Activated CD4-positive, alpha-beta memory T cell treated with anti-CD3 and anti-CD28 coated beads, Interleukin-2, amount 10 ng/mL, durations not matched to agents 7 days and 5 days (primary cell): ENCODE results near the gene SLC44A2. TPM values are rescaled to one million over a fixed set of nuclear protein-coding genes. Genes with fewer than 3 reads are reported as not detected.
A peak's percentile ranks its signal among the peaks of the same experiment; 100 is the strongest.

Experiments used
- CTCF ChIA-PET: fragments of 350-600 bp; sonication (Branson Sonifier 250); formaldehyde crosslinking; loops from one replicate; lab custom pipeline; 2021; ENCODE audit warnings: antibody characterized with exemption, inconsistent platforms; lab: Charles Lee
- POLR2A ChIA-PET: fragments of 350-600 bp; sonication (Branson Sonifier 250); formaldehyde crosslinking; loops from one replicate; lab custom pipeline; 2021; ENCODE audit warnings: antibody characterized with exemption; lab: Charles Lee
- DNase-seq: peaks from one replicate; pipeline ENCODE4 v3.0.0-alpha.2; 2020
- H3K27ac Mint-ChIP-seq: one replicate; pipeline ENCODE4 v1.8.0; 2021; ENCODE audit warnings: mild to moderate bottlenecking, mixed read lengths
- H3K27me3 Mint-ChIP-seq: one replicate; pipeline ENCODE4 v1.8.0; 2021; ENCODE audit warnings: mixed read lengths
- H3K36me3 Mint-ChIP-seq: one replicate; pipeline ENCODE4 v1.8.0; 2021; ENCODE audit warnings: low read depth, mixed read lengths
- H3K4me1 Mint-ChIP-seq: one replicate; pipeline ENCODE4 v1.8.0; 2021; ENCODE audit warnings: mixed read lengths
- H3K4me3 Mint-ChIP-seq: one replicate; pipeline ENCODE4 v1.8.0; 2021; ENCODE audit warnings: mild to moderate bottlenecking, mixed read lengths
- H3K9me3 Mint-ChIP-seq: one replicate; pipeline ENCODE4 v1.8.0; 2021; ENCODE audit warnings: mixed read lengths
- total RNA-seq, 2 experiments: library from RNA; stranded (reverse); gene quantifications; one replicate each; pipeline ENCODE4 v1.2.3, GENCODE V29; 2021

Gene SLC44A2
- total RNA-seq, 2 experiments from 2014 or later = 147 to 152 TPM

DNA sequence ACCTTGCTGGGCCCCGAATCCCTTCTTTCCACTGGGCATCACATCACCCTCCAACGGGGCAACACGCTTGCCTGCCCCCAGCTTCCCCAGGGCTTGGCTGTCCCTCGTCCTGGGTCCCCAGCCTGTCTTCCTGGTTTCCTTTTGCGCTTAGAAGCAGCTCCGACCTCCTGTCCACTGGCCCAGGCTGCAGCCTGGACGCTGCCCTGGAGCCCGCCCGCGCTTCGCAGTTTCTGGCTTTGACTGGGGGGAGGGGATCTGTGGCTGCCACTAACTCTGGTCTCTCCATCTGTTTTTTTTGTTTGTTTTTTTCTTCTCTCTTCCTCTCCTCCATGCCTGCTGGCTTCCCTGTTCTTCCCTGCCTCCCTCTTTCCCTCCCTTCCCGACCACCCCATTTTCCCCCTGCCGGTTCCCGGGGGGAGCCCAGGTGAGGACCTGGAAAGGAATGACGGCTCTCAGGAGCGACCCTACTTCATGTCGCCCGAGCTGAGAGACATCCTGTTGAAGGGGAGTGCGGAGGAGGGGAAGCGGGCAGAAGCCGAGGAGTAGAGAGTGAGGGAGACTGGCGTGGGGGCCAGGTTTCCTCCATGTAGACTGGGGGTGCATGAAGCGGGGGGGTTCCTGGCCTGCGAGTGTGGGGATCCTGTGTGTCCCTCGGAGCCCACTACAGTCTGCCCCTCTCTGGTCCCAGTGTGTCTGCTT is 17.3 kb downstream of the SLC44A2 start:
- H3K4me1 Mint-ChIP-seq = peaks cover 12% of the 10 kb centered on the region
- POLR2A ChIA-PET = interaction anchor here (0.7 to 2.6 kb wide), 3 partner anchors 10 to 63 kb away, joined by 3 to 12 read pairs (median 10); no protein-coding TSS in a partner anchor

DNA sequence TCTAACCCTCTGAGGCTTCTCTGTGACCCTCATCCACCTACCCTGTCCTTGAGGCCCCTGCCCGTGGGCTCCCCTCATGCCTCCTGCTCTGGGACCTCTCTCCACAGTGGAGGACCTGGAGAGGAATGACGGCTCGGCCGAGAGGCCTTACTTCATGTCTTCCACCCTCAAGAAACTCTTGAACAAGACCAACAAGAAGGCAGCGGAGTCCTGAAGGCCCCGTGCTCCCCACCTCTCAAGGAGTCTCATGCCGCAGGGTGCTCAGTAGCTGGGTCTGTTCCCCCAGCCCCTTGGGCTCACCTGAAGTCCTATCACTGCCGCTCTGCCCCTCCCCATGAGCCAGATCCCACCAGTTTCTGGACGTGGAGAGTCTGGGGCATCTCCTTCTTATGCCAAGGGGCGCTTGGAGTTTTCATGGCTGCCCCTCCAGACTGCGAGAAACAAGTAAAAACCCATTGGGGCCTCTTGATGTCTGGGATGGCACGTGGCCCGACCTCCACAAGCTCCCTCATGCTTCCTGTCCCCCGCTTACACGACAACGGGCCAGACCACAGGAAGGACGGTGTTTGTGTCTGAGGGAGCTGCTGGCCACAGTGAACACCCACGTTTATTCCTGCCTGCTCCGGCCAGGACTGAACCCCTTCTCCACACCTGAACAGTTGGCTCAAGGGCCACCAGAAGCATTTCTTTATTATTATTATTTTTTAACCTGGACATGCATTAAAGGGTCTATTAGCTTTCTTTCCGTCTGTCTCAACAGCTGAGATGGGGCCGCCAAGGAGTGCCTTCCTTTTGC is 18.0 kb downstream of the SLC44A2 start:
- POLR2A ChIA-PET = interaction anchor here (0.9 to 3.0 kb wide), 11 partner anchors 9 to 239 kb away, joined by 3 to 19 read pairs (median 4); partner anchors contain the start of gene QTRT1
- Mint-ChIP-seq H3K27me3 (no peaks in the 10 kb centered on the region), H3K4me3 (no peak overlapping the region), H3K27ac (peak overlapping the region; percentile 16), H3K4me1 (peaks cover 5% of the 10 kb centered on the region), H3K36me3 (peaks cover 23% of the 10 kb centered on the region), H3K9me3 (no peaks in the 10 kb centered on the region)
- CTCF ChIA-PET = interaction anchor here (0.6 to 5.3 kb wide), 10 partner anchors 9 to 202 kb away, joined by 3 to 230 read pairs (median 7); no protein-coding TSS in a partner anchor
- DNase-seq = no peak

More for the DNA sequence above, 17.3 kb downstream of the SLC44A2 start:
- no peak overlapping the region for H3K4me3 Mint-ChIP-seq
- no peaks in the 10 kb centered on the region for H3K27me3 Mint-ChIP-seq
- CTCF ChIA-PET = interaction anchor here (0.7 to 2.4 kb wide), 2 partner anchors 14 to 15 kb away, joined by 3 to 6 read pairs; no protein-coding TSS in a partner anchor
- peaks cover 30% of the 10 kb centered on the region for H3K36me3 Mint-ChIP-seq
- no peaks in the 10 kb centered on the region for H3K9me3 Mint-ChIP-seq
- H3K27ac Mint-ChIP-seq = no peak overlapping the region
- DNase-seq = no peak

DNA sequence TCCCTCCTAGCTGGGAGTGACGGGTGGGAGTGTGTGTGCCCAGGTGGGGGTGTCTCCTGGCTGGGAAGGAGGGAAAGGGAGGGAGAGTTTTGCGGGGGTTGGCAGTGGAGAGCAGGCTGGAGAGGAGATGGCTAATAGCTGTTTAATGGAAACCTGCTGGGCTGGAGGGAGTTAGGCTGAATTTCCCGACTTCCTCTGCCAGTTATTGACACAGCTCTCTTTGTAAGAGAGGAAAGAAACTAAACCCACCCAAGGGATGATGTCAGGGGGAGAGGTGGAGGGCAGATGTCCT is 18.6 kb downstream of the SLC44A2 start:
- ChIA-PET POLR2A (interaction anchor here (0.9 to 3.0 kb wide), 12 partner anchors 9 to 240 kb away, joined by 3 to 19 read pairs (median 4); partner anchors contain the start of gene QTRT1), CTCF (interaction anchor here (0.6 to 5.3 kb wide), 22 partner anchors 9 to 228 kb away, joined by 3 to 230 read pairs (median 5); partner anchors contain the start of gene CARM1)
- peaks cover 23% of the 10 kb centered on the region for H3K36me3 Mint-ChIP-seq
- no peak overlapping the region for H3K27ac Mint-ChIP-seq
- peaks cover 5% of the 10 kb centered on the region for H3K4me1 Mint-ChIP-seq
- no peaks in the 10 kb centered on the region for H3K27me3 Mint-ChIP-seq
- H3K9me3 Mint-ChIP-seq = no peaks in the 10 kb centered on the region
- DNase-seq = no peak
- H3K4me3 Mint-ChIP-seq = no peak overlapping the region

DNA sequence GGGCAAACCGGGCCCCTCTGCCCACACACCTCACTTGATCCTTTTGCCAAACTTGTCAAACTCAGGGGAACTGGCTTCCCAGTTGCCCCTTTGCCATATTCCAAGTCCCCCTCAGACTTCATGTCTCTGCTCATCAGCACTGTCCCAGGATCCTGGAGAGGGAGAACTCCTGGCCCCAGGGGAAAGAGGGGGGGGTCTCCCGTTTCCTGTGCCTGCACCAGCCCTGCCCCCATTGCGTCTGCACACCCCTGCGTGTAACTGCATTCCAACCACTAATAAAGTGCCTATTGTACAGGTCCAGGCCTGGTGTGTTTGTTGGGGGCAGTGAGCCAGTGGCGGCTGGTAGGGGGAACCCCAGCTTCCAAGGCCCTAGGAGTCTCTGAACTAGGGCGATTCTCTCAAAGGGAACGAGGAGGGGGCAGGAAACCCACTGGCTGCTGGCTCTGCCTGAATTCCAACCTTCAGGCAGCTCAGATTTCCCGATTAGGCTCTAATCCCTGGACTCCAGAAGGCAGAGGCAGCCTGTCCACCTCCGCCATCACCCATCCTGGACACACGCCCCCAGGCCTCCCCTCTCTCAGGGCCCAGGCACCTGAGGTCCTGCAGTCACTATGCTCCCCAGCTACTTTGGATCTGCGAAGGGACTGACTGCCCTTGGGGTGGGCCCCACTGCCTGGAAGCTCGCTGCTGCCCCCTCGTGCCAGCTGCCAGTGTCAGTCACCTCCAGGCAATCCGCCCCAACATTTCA is 19.1 kb downstream of the SLC44A2 start:
- Mint-ChIP-seq H3K27ac (no peak overlapping the region), H3K4me1 (peaks cover 3% of the 10 kb centered on the region), H3K9me3 (no peaks in the 10 kb centered on the region), H3K36me3 (peaks cover 18% of the 10 kb centered on the region), H3K4me3 (no peak overlapping the region), H3K27me3 (no peaks in the 10 kb centered on the region)
- ChIA-PET POLR2A (interaction anchor here (0.9 to 3.0 kb wide), 13 partner anchors 8 to 240 kb away, joined by 3 to 19 read pairs (median 4); partner anchors contain the start of gene QTRT1), CTCF (interaction anchor here (0.6 to 5.3 kb wide), 41 partner anchors 8 to 730 kb away, joined by 3 to 230 read pairs (median 4); partner anchors contain the start of genes CARM1, QTRT1 and SWSAP1)
- peak; percentile 83 for DNase-seq

DNA sequence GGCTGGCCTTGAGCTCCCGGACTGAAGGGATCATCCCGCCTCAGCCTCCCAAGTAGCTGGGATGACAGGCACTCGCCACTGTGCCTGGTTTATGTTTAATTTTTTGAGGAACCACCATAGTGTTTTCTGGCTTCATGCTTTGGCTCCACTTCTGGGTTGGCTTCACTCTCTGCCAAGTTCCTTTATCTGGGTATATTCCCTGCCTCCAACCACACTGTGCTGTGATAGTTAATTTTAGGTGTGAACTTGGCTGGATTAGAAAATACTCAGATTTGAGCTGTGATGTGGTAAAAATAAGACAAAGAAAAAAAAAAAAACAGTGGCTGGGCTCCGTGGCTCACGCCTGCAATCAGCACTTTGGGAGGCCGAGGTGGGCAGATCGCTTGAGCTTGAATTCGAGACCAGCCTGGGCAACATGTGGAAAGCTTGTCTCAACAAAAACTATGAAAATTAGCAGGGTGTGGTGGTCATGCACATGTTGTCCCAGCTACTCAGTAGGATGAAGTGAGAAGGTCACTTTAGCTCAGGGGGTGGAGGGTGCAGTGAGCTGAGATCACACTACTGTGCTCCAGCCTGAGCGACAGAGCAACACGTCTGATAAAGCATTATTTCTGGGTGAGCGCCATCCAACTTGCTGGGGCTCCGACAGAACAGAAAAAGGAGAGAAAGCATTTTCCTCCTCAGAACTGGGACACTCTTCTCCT is 21.3 kb downstream of the SLC44A2 start:
- Mint-ChIP-seq H3K4me1 (peaks cover 6% of the 10 kb centered on the region), H3K27me3 (no peaks in the 10 kb centered on the region), H3K4me3 (no peak overlapping the region), H3K36me3 (peaks cover 14% of the 10 kb centered on the region), H3K27ac (no peak overlapping the region), H3K9me3 (no peaks in the 10 kb centered on the region)
- ChIA-PET POLR2A (interaction anchor here (0.7 to 2.3 kb wide), 5 partner anchors 12 to 224 kb away, joined by 3 to 8 read pairs (median 3); no protein-coding TSS in a partner anchor), CTCF (interaction anchor here (0.5 to 5.3 kb wide), 8 partner anchors 53 to 217 kb away, joined by 3 to 230 read pairs (median 4); no protein-coding TSS in a partner anchor)
- no peak for DNase-seq

DNA sequence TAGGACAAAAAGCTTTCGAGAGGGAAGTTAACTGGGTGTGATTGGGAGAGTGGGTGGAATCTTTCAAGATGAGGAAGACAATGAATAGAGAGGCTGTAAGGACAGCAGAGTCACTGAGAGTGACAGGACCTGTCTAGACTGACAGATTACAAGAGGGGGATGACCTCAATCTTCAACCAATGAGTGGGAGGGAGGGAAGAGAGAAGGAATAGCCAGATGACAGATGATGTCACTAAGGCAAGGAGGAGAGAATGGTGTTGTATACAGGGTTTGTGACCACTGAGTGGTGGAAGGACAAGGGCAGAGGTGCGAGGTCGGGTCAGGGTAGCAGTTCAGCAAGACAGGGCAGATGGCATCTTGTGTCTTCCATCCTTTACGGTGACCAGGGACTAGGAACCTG is 23.0 kb downstream of the SLC44A2 start:
- no peak for DNase-seq
- ChIA-PET CTCF (interaction anchor here (0.8 to 5.3 kb wide), 3 partner anchors 46 to 68 kb away, joined by 3 to 230 read pairs (median 4); partner anchors contain the start of gene QTRT1), POLR2A (no interaction called here)
- Mint-ChIP-seq H3K4me1 (peaks cover 19% of the 10 kb centered on the region), H3K27ac (no peak overlapping the region), H3K9me3 (no peaks in the 10 kb centered on the region), H3K4me3 (no peak overlapping the region), H3K27me3 (no peaks in the 10 kb centered on the region), H3K36me3 (peaks cover 10% of the 10 kb centered on the region)

DNA sequence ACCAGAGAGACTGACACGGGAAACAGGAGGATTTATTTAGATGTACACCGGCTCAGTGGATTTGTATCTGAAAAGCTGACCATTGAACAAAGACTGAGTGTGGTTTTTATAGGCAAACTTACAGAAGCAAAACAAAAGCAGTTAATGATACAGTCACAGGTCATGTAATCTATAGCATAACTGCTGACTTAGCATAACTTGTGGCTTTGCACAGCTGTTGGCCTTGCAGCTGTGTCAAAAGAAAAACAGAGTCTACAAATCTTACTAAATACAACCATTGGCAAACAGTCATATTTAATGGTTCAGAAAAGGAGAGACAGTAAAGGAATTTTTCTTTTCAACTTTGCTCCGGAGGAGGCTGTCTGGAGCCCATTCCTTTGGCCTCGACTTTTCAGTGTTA is 26.5 kb downstream of the SLC44A2 start:
- ChIA-PET POLR2A (interaction anchor here (1.2 to 2.4 kb wide), 7 partner anchors 8 to 128 kb away, joined by 3 to 15 read pairs (median 7); partner anchors contain the start of genes CDKN2D and KRI1), CTCF (interaction anchor here (0.7 to 4.9 kb wide), 7 partner anchors 8 to 227 kb away, joined by 3 to 30 read pairs (median 5); partner anchors contain the start of gene KRI1)
- Mint-ChIP-seq H3K27me3 (peaks cover 2% of the 10 kb centered on the region), H3K36me3 (peaks cover 29% of the 10 kb centered on the region), H3K27ac (peak overlapping the region; percentile 34), H3K4me1 (peaks cover 31% of the 10 kb centered on the region), H3K4me3 (peak overlapping the region; percentile 55), H3K9me3 (no peaks in the 10 kb centered on the region)
- DNase-seq = no peak

DNA sequence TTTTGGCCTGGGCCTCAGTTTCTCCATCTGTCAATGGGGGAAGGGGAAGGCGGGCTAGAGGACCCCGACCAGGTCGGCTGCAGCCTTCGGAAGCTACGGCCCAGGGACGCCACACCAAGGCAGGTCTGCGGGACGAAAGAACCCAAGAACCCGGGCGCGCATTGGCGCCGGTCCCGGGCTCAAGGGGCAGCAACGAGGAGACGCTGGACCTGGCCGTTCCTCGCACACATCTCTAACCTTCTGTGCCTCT is 28.1 kb downstream of the SLC44A2 start:
- peaks cover 36% of the 10 kb centered on the region for H3K36me3 Mint-ChIP-seq
- H3K4me1 Mint-ChIP-seq = peaks cover 42% of the 10 kb centered on the region
- CTCF ChIA-PET = interaction anchor here (0.7 to 4.9 kb wide), 4 partner anchors 9 to 82 kb away, joined by 3 to 30 read pairs (median 6); no protein-coding TSS in a partner anchor
- DNase-seq = no peak
- peak overlapping the region; percentile 97 for H3K27ac Mint-ChIP-seq
- peaks cover 2% of the 10 kb centered on the region for H3K27me3 Mint-ChIP-seq
- H3K9me3 Mint-ChIP-seq = no peaks in the 10 kb centered on the region
- POLR2A ChIA-PET = interaction anchor here (0.7 to 2.4 kb wide), 18 partner anchors 9 to 152 kb away, joined by 3 to 15 read pairs (median 5); partner anchors contain the start of genes CDKN2D and QTRT1
- H3K4me3 Mint-ChIP-seq = peak overlapping the region; percentile 91

DNA sequence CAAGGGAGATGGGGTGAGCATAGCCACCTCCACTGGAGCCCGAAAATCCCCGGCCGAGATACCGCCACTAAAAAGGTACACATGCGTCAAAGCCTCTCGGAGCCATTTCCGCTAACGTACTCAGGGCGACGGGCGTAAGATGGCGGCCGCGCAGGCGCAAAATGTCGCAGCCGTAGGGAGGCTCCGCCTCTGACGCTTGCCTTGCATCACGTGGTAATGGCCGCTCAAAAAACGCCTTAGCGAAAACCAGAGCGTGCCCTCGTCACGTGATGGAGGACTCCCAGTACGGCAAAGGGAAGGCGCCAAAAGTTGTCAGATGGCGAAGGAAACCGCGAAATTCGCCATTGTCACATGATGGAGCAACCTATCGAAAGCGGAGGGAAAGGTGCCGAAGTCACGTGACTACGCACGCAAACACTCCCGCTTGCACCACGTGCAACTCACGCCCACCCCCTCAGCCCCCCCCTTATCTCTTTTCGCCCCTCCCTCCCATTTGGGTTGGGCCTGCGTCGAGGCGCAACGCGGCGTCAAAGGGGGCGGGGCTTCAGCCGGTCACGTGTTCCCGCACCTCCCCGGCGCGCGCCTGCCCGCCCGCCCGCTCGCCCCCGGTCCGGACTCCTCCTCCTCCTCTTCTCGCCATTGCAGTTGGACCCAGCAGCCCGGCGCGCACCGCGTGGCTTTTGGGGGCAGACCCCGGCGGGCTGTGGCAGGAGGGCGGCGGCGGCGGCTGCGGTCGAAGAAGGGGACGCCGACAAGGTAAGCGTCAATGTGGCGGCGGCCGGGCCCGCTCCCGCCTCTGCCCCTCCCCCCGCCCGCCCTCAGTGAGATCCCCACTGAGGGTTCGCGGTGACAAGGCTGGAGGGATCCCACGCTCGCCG is 28.6 kb downstream of the SLC44A2 start, which contains the start of gene ILF3:
TSS of gene ILF3 (plus strand) at position 615 of the 878 bp plus-strand sequence. CDS start 16,260 bp downstream, outside the sequence.
- Mint-ChIP-seq H3K4me1 (peaks cover 45% of the 10 kb centered on the region), H3K36me3 (peaks cover 36% of the 10 kb centered on the region), H3K9me3 (no peaks in the 10 kb centered on the region), H3K4me3 (peak within 1 kb of the TSS; percentile 91), H3K27ac (peak within 1 kb of the TSS; percentile 97), H3K27me3 (peaks cover 2% of the 10 kb centered on the region)
- DNase-seq = peak; percentile 100
- ChIA-PET POLR2A (interaction anchor here (0.7 to 2.3 kb wide), 13 partner anchors 10 to 131 kb away, joined by 3 to 15 read pairs (median 5); partner anchors contain the start of genes CDKN2D and QTRT1), CTCF (interaction anchor here (1.2 to 4.9 kb wide), 3 partner anchors 10 to 73 kb away, joined by 4 to 30 read pairs (median 8); no protein-coding TSS in a partner anchor)

DNA sequence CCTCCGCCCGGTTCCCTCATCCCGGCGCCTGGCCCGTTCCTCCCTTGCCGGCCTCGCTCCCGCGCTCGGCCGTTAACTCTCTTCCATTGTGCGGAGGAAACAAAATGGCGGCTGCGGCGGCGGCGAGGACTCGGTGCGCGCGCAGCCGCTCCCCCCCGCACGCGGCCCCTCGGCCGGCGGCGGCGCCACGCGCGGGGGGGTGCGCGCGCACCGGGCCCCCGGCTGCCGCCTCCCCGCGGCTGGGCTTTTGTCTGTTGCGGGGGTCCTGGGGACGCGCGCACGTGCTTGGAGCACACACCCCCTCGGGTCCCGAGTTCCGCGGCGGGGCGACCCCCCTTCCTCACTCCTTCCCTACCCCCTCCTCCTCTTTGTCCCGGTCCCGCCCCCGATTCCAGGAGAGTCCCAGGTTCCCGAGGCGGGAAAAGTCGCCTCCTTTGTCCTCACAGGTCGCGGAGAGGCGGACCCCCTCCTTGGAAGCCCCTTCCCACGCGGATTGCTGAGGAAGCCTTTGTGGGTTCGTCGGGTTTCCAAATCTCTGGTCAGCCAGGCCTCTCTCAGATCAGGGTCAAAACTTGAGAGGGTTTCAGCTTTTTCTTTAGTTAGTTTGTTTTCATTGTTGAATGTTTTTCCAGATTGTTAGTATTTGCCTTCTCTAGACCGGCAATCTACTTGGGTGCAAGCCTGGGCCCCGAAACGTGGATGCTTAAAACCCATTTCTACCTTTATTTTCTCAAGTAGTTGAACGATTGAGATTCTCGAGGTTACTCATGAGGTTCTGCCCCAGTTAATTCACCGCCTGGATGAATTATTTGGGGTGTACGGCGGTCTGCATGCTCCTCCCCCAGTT is 29.5 kb downstream of the SLC44A2 start:
- peak overlapping the region; percentile 91 for H3K4me3 Mint-ChIP-seq
- H3K27ac Mint-ChIP-seq = peak overlapping the region; percentile 86
- peaks cover 2% of the 10 kb centered on the region for H3K27me3 Mint-ChIP-seq
- ChIA-PET CTCF (interaction anchor here (1.0 to 1.7 kb wide), 2 partner anchors 47 to 62 kb away, joined by 3 to 5 read pairs; partner anchors contain the start of genes DNM2 and QTRT1), POLR2A (interaction anchor here (1.2 to 1.9 kb wide), 4 partner anchors 11 to 53 kb away, joined by 4 to 8 read pairs (median 6); partner anchors contain the start of gene QTRT1)
- peaks cover 51% of the 10 kb centered on the region for H3K4me1 Mint-ChIP-seq
- no peaks in the 10 kb centered on the region for H3K9me3 Mint-ChIP-seq
- peak; percentile 70 for DNase-seq
- peaks cover 39% of the 10 kb centered on the region for H3K36me3 Mint-ChIP-seq
